Aorta (tissue), 5 donors: ENCODE data around the gene CD46. TPM values are rescaled to one million over a fixed set of nuclear protein-coding genes. Genes with fewer than 3 reads are reported as not detected.

Experiments used
- ATAC-seq: fragments of 200-7000 bp; cut with Tn5 transposase; one replicate; pipeline ENCODE4 v1.9.1; 2022; ENCODE audit warnings: moderate library complexity; ENCODE audit not compliant: low FRiP score
- DNase-seq, 2 donors: peaks; one replicate each; pipeline ENCODE4 v3.0.0-alpha.2; 2020
- H3K27ac ChIP-seq, 2 donors: one replicate each; pipeline ENCODE4 v1.5.1; 2013; ENCODE audit warnings: low read length in 2 of 2, mild to moderate bottlenecking in 2 of 2, moderate library complexity in 2 of 2, control low read depth in 1 of 2, inconsistent platforms in 1 of 2, low read depth in 1 of 2
- H3K27me3 ChIP-seq, 2 donors: one replicate each; pipeline ENCODE4 v1.6.1; 2013; ENCODE audit warnings: control low read depth in 1 of 2, low read length in 1 of 2, mild to moderate bottlenecking in 1 of 2, moderate library complexity in 1 of 2; ENCODE audit not compliant: insufficient read depth in 2 of 2, control insufficient read depth in 1 of 2
- H3K36me3 ChIP-seq, 2 donors: one replicate each; pipeline ENCODE4 v1.6.1; 2013; ENCODE audit warnings: control low read depth in 1 of 2, low read length in 1 of 2, mild to moderate bottlenecking in 1 of 2; ENCODE audit not compliant: insufficient read depth in 2 of 2, control insufficient read depth in 1 of 2
- H3K4me1 ChIP-seq, 2 donors: one replicate each; pipeline ENCODE4 v1.6.1; 2013; ENCODE audit warnings: low read length in 2 of 2, control low read depth in 1 of 2, mild to moderate bottlenecking in 1 of 2, moderate library complexity in 1 of 2; ENCODE audit not compliant: insufficient read depth in 2 of 2, control insufficient read depth in 1 of 2
- H3K4me3 ChIP-seq, 2 donors: one replicate each; pipeline ENCODE4 v1.5.1; 2013; ENCODE audit warnings: low read length in 2 of 2, control low read depth in 1 of 2, mild to moderate bottlenecking in 1 of 2
- H3K9me3 ChIP-seq: one replicate; pipeline ENCODE4 v1.6.1; 2013; ENCODE audit warnings: mild to moderate bottlenecking, low read length; ENCODE audit not compliant: control insufficient read depth
- WGBS, 2 donors: extraction: QIAGEN DNeasy Blood & Tissue Kit; methylation state at CpG; one replicate each; pipeline ENCODE4 v1.1.7; 2013; 5-methylcytosine and 5-hydroxymethylcytosine counted together
- intact Hi-C, 2 donors: fragments of 100-400 bp; cut with DNase I; formaldehyde crosslinking; loops; one replicate each; pipeline versions ENCODE4 v1.14.2 to v1.15.0; 2022
- polyA plus RNA-seq, 2 donors: library from polyadenylated mRNA; stranded (reverse); fragments of 200-250 nt; gene quantifications; one replicate each; pipeline ENCODE4 v1.2.3, GENCODE V29; 2013
- total RNA-seq, 2 donors: library from RNA; stranded (reverse); fragmentation: NEBNext Ultra II Directional; extraction: Animal tissue kit (Norgen Biotek cat#: 25700); gene quantifications; one replicate each; pipeline ENCODE4 v1.2.1, GENCODE V29; 2021
- donor health status: healthy with polysubstance abuse.
- donor health status: Bipolar disorder and iron deficiency.
- donor health status: DM: no; HTN: no; CAD: no.
- donor health status: DM: no; HTN: no; CAD: no.
- donor health status: DM: yes; HTN: yes; CAD: no.

CD46 gene
- total and polyA plus RNA-seq, 4 donors = 56.3 to 210 (median 171) TPM

- ATAC-seq (no peak), DNase-seq (no peak)
- no peak overlapping the region for H3K4me3 ChIP-seq
- H3K27ac ChIP-seq = peak overlapping the region; percentile 62 to 87
- 90 to 91% methylated on average over 11 of the region's 11 CpGs for WGBS, 2 donors
- no peaks in the 10 kb centered on the region for H3K4me1 ChIP-seq
- intact Hi-C loops = no loop called here
- no peaks in the 10 kb centered on the region for H3K9me3 ChIP-seq
- peaks cover 0 to 31% of the 10 kb centered on the region in 2 donors for H3K36me3 ChIP-seq
- no peaks in the 10 kb centered on the region for H3K27me3 ChIP-seq
Observed at GRCh38 chr1:207806531-207807325, 54.9 kb downstream of the CD46 start.

GRCh38 chr1:207807326-207807689 lies 55.5 kb downstream of the CD46 start:
- intact Hi-C loops = no loop called here
- Histone ChIP-seq H3K27ac (peak overlapping the region in 1 of 2 donors; percentile 34), H3K9me3 (no peaks in the 10 kb centered on the region), H3K4me1 (no peaks in the 10 kb centered on the region), H3K36me3 (peaks cover 0 to 30% of the 10 kb centered on the region in 2 donors), H3K27me3 (no peaks in the 10 kb centered on the region), H3K4me3 (no peak overlapping the region)
- no peak for DNase-seq
- 63 to 67% methylated on average over 1 of the region's 1 CpG for WGBS, 2 donors
- no peak for ATAC-seq

- 32 to 40% methylated on average over 13 of the region's 13 CpGs for WGBS, 2 donors
- no peaks in the 10 kb centered on the region for H3K9me3 ChIP-seq
- H3K4me3 ChIP-seq = no peak overlapping the region
- peak overlapping the region in 1 of 2 donors; percentile 72 for H3K27ac ChIP-seq
- H3K4me1 ChIP-seq = no peaks in the 10 kb centered on the region
- intact Hi-C loops = no loop called here
- peaks cover 0 to 28% of the 10 kb centered on the region in 2 donors for H3K36me3 ChIP-seq
- ATAC-seq (peak; percentile 45), DNase-seq (peak in 1 of 2 donors; percentile 69)
- no peaks in the 10 kb centered on the region for H3K27me3 ChIP-seq
Observed at GRCh38 chr1:207807690-207808321, 56.0 kb downstream of the CD46 start.

- ATAC-seq = no peak
- no peak overlapping the region for H3K4me3 ChIP-seq
Observed at GRCh38 chr1:207808322-207808705, 56.5 kb downstream of the CD46 start.

GRCh38 chr1:207808911-207809555 lies 57.2 kb downstream of the CD46 start:
- intact Hi-C loops = no loop called here
- H3K27ac ChIP-seq = peak overlapping the region in 1 of 2 donors; percentile 34

More at GRCh38 chr1:207808322-207808705, 56.5 kb downstream of the CD46 start:
- Histone ChIP-seq H3K4me1 (no peaks in the 10 kb centered on the region), H3K27me3 (no peaks in the 10 kb centered on the region), H3K27ac (peak overlapping the region in 1 of 2 donors; percentile 72), H3K9me3 (no peaks in the 10 kb centered on the region), H3K36me3 (peaks cover 0 to 28% of the 10 kb centered on the region in 2 donors)
- WGBS, 2 donors = 51 to 55% methylated on average over 7 of the region's 7 CpGs
- intact Hi-C loops = no loop called here
- no peak for DNase-seq

GRCh38 chr1:207810173-207810572 lies 58.3 kb downstream of the CD46 start:
- ATAC-seq (no peak), DNase-seq (no peak)
- WGBS, 2 donors = 49 to 50% methylated on average over 2 of the region's 2 CpGs
- intact Hi-C loops = loop anchor here in 1 of 2 donors (10.0 kb wide), 1 partner anchor 415 kb away; no protein-coding TSS in a partner anchor
- H3K4me3 ChIP-seq = no peak overlapping the region
- peaks cover 0 to 19% of the 10 kb centered on the region in 2 donors for H3K36me3 ChIP-seq
- H3K27ac ChIP-seq = peak overlapping the region in 1 of 2 donors; percentile 50
- H3K9me3 ChIP-seq = no peaks in the 10 kb centered on the region
- no peaks in the 10 kb centered on the region for H3K27me3 ChIP-seq
- H3K4me1 ChIP-seq = peaks cover 4 to 5% of the 10 kb centered on the region in 2 donors

More at GRCh38 chr1:207808911-207809555, 57.2 kb downstream of the CD46 start:
- Histone ChIP-seq H3K9me3 (no peaks in the 10 kb centered on the region), H3K27me3 (no peaks in the 10 kb centered on the region), H3K4me3 (no peak overlapping the region), H3K4me1 (peaks cover under 1 to 5% of the 10 kb centered on the region in 2 donors), H3K36me3 (peaks cover 0 to 26% of the 10 kb centered on the region in 2 donors)
- 82 to 84% methylated on average over 5 of the region's 5 CpGs for WGBS, 2 donors
- ATAC-seq (no peak), DNase-seq (no peak)

- Histone ChIP-seq H3K9me3 (no peaks in the 10 kb centered on the region), H3K27me3 (no peaks in the 10 kb centered on the region), H3K4me1 (peaks cover 4 to 5% of the 10 kb centered on the region in 2 donors), H3K4me3 (no peak overlapping the region), H3K36me3 (peaks cover under 1 to 19% of the 10 kb centered on the region in 2 donors), H3K27ac (peak overlapping the region; percentile 4 to 50)
- intact Hi-C loops = loop anchor here in 1 of 2 donors (10.0 kb wide), 1 partner anchor 414 kb away; no protein-coding TSS in a partner anchor
- 27 to 39% methylated on average over 9 of the region's 9 CpGs for WGBS, 2 donors
- ATAC-seq (no peak), DNase-seq (no peak)
Observed at GRCh38 chr1:207810606-207811295, 58.9 kb downstream of the CD46 start.

GRCh38 chr1:207811319-207811718 lies 59.5 kb downstream of the CD46 start:
- Histone ChIP-seq H3K27me3 (no peaks in the 10 kb centered on the region), H3K36me3 (peaks cover 2 to 22% of the 10 kb centered on the region in 2 donors), H3K9me3 (no peaks in the 10 kb centered on the region), H3K27ac (peak overlapping the region in 1 of 2 donors; percentile 1), H3K4me3 (no peak overlapping the region), H3K4me1 (peaks cover 4 to 5% of the 10 kb centered on the region in 2 donors)
- 75 to 83% methylated on average over 8 of the region's 8 CpGs for WGBS, 2 donors
- DNase-seq (no peak), ATAC-seq (no peak)
- intact Hi-C loops = loop anchor here in 1 of 2 donors (10.0 kb wide), 1 partner anchor 413 kb away; no protein-coding TSS in a partner anchor
